22Rv1 (cell line): ENCODE measurements around the gene ERCC1.

Experiments
- H3K27ac ChIP-seq: fragments of 450-650 bp; 2 replicates; pipeline ENCODE4 v1.5.1; 2017
- ZFX ChIP-seq: fragments of 450-650 bp; IDR thresholded peaks from 2 replicates; pipeline ENCODE4 v1.6.1; 2017; ENCODE audit warnings: antibody characterized with exemption, borderline replicate concordance
- TF ChIP-seq, protein P1 (sequence below): fragments of 450-650 bp; IDR thresholded peaks from 2 replicates; pipeline ENCODE4 v1.5.1; 2017; ENCODE audit warnings: mild to moderate bottlenecking

Gene ERCC1

DNA sequence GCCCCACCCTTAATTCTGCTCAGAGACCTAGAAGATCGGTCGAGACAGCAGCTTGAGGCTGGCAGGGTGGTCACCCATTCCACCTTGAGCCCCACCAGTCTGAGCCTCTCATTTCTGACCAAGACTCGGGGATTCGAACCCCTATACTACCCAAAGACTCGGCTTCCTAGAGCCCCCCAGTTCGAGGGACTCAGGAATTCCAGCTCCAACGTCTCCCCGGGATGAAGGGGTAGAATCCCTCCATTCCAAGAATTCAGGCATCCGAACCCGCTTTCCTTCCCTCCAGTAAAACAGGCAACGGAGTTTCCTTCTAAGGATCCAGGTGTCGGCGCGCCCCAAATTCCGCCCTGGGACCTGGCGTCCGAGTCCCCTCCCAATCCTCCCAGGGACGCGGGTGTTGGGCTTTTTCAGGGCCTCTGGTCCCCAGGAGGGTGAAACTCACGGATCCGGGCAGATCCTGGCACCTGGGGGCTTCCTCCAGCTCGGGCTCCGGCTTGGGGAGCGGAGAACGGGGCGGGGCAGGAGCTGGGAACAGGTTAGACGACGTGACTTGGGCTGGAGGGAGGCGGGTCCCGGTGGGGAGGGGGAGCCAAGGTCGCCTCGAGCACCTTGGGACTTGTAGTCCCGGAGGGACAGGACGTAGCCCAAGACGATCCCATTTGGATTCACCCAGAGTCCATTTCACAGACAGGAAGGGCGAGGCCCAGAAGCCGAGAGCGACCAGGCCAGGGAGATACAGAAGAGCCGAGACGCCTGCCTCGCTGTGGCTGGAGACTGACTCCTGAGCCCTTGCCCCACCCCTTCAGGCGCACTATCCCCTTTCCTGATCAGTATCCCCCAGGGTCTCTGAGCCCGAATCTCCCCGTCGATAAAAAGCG is 18.9 kb downstream of the ERCC1 start, which contains the start of gene PPP1R13L:
PPP1R13L (minus strand) TSS at position 513 of the 878 bp plus-strand sequence. CDS start 6,751 bp downstream, outside the sequence.
- peak within 1 kb of the TSS; percentile 96 for H3K27ac ChIP-seq
- TF ChIP-seq, protein P1, sequence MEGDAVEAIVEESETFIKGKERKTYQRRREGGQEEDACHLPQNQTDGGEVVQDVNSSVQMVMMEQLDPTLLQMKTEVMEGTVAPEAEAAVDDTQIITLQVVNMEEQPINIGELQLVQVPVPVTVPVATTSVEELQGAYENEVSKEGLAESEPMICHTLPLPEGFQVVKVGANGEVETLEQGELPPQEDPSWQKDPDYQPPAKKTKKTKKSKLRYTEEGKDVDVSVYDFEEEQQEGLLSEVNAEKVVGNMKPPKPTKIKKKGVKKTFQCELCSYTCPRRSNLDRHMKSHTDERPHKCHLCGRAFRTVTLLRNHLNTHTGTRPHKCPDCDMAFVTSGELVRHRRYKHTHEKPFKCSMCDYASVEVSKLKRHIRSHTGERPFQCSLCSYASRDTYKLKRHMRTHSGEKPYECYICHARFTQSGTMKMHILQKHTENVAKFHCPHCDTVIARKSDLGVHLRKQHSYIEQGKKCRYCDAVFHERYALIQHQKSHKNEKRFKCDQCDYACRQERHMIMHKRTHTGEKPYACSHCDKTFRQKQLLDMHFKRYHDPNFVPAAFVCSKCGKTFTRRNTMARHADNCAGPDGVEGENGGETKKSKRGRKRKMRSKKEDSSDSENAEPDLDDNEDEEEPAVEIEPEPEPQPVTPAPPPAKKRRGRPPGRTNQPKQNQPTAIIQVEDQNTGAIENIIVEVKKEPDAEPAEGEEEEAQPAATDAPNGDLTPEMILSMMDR = no peak
- TF ChIP-seq ZFX = no peak

DNA sequence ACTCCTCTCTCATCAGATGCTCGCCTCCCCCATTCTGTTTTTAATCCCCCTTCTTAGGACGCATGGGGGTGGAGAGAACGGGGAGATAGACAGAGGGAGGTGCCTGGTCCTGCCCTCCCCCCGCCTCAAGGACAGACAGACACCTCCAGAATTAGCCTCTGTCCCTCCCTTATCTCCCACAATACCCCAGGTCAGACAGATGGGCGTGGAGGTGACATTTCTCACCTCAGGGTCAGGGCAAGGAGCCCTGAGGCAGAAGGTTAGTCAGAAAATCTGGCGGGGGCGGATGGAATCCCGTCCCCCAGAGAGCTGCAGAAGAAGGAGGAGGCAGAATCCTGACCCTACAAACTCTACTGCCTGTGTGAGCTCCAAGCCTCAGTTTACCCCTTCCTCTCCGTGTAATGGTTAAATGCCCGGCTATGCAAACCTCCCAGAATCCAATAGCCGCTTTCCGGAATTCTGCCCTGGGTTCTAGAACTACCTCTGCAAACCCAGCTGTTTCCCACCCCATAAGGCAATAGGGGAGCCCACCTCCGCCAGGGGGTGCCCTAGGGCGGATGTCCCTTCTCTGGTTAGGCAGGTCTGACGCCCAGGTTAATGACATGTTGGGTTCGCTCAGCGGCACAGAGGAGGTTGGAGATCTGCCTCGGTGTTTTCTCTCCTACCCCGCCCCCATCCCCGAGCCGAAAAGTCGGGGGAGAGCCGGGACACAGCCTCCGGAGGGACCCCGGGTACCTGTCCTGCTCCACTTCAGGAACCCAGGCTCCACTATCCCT is 19.7 kb downstream of the ERCC1 start:
- TF ChIP-seq, protein P1 = peak; percentile 50
- TF ChIP-seq ZFX = no peak
- H3K27ac ChIP-seq = peak overlapping the region; percentile 96

DNA sequence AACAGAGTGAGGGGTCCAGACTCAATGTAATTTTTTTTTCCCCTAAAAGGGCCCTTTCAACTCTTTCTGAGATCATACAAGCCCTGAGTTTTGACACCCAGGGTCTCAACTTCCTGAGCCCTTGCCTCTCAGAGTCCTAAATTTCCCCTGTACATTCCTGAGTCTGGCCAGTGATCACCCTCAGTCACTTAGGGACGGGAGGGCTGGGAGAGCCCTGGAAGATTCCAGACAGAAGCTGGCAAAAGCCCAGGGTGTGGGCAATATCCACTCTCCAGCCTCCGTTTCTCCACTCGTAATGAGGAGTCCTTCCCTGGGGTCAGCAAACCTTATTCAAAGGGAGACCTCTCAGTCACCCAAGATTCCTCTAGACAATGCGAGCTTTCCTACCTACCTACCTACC is 20.4 kb downstream of the ERCC1 start:
- H3K27ac ChIP-seq = peak overlapping the region; percentile 96
- TF ChIP-seq, protein P1 = no peak
- TF ChIP-seq ZFX = no peak

DNA sequence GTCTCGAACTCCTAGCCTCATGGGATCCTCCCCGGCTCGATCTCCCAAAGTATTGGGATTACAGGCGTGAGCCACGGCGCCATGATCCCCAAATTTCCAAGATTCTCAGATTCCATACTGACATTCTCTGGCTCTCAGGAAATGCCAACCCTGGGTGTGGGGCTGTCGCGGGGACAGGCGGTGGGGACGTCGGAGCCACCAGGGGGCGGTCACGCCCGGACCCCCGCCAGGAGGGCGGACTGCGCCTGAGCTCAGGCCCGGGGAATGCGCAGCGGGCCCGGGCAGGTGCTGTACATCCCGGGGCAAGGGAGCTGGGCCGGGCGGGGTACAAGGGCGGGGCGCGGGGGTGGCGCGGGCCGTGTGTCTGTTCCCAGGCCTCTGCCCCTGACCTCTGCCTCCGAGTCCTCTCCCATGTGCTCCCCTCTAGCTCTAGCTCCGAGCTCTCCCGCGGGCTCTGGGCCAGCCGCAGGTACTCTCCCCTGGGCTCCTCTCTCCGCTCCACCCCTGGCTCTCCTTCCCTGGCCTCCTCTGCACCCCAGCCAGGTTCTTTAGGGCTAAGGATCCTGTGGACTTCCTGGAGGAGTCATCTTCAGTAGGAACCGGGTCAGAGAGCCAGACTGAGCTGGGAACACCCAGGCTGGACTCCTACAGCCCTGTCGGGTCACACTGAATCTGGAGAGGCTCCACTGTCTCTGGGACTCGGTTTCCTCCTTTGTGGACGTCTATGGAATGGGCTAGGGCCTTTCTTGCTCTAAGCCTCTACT is 21.2 kb downstream of the ERCC1 start:
- no peak for TF ChIP-seq ZFX
- TF ChIP-seq, protein P1 = 0 out of 2 replicates have a peak, but pooled peaks have one; percentile 8
- H3K27ac ChIP-seq = peak overlapping the region; percentile 96

DNA sequence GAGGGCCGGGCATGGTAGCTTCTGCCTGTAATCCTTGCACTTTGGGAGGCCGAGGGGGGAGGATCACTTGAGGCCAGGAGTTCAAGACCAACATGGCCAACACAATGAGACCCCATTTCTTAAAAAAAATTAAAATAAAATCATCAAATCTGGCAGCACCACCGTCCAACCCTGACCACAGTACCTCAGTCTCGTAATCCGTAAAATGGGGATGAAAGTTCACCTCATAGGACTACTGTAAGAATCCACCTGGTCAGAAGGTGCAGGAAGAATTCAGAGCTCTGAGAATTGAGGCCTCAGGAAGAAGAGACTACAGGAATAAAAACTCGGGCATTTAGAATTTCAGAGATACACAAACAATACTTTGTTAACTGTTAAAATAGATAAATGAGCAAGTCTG is 21.9 kb downstream of the ERCC1 start:
- TF ChIP-seq ZFX = no peak
- TF ChIP-seq, protein P1 = no peak
- no peak overlapping the region for H3K27ac ChIP-seq

DNA sequence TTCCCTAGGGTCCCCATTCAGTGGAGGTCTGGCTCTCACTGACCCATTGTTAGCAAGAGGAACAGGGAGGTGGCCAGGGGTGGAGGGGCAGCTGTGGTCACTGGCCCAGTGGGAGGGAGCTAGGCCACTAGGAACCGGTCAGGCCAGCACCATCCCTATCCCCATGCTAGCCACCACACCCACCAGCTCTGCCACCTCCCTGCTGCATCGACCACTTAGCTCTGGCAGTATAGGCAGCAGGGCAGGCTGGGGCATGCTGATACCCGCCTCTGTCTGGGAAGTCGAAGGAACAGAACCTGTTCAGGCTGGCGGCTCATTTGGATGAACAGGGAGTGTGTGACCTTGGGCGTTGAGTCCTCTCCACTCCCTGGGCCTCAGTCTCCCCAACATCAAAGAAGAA is 23.5 kb downstream of the ERCC1 start:
- peak overlapping the region; percentile 99 for H3K27ac ChIP-seq
- no peak for TF ChIP-seq ZFX
- TF ChIP-seq, protein P1 = no peak
